GM18909 (cell line): ENCODE results near the gene PRDM16.
"Not testable (repeated sequence)": the region's sequence is repeated elsewhere in the genome, so short reads cannot be mapped to it uniquely, and the experiment has no call there.

Source experiments
- ATAC-seq: cut with Tn5 transposase; IDR thresholded peaks from one replicate; pipeline ENCODE4 v1.9.1; 2021; ENCODE audit warnings: mild to moderate bottlenecking; ENCODE audit not compliant: unreplicated experiment, poor library complexity

PRDM16 gene

GRCh38 chr1:3078430-3078861 is 9.4 kb downstream of the PRDM16 start:
- ATAC-seq = no peak

- ATAC-seq = no peak
Observed at GRCh38 chr1:3078871-3079270, 9.9 kb downstream of the PRDM16 start.

GRCh38 chr1:3079381-3080052 is 10.5 kb downstream of the PRDM16 start:
- ATAC-seq = no peak

- ATAC-seq = no peak
Observed at GRCh38 chr1:3080053-3080955, 11.3 kb downstream of the PRDM16 start.

- no peak for ATAC-seq
Observed at GRCh38 chr1:3081171-3081683, 12.2 kb downstream of the PRDM16 start.

- no peak for ATAC-seq
Observed at GRCh38 chr1:3082051-3082450, 13.0 kb downstream of the PRDM16 start.

- ATAC-seq = no peak
Observed at GRCh38 chr1:3082571-3083516, 13.8 kb downstream of the PRDM16 start.

GRCh38 chr1:3084154-3084553 is 15.2 kb downstream of the PRDM16 start:
- no peak for ATAC-seq

GRCh38 chr1:3084726-3085125 is 15.7 kb downstream of the PRDM16 start:
- ATAC-seq = no peak

- no peak for ATAC-seq
Observed at GRCh38 chr1:3085721-3086120, 16.7 kb downstream of the PRDM16 start.

GRCh38 chr1:3086272-3086974 is 17.4 kb downstream of the PRDM16 start:
- no peak for ATAC-seq

- no peak for ATAC-seq
Observed at GRCh38 chr1:3087049-3087448, 18.0 kb downstream of the PRDM16 start.

- not testable (repeated sequence) for ATAC-seq
Observed at GRCh38 chr1:3087946-3088668, 19.1 kb downstream of the PRDM16 start.

- no peak for ATAC-seq
Observed at GRCh38 chr1:3089490-3089889, 20.5 kb downstream of the PRDM16 start.

GRCh38 chr1:3091334-3091733 is 22.3 kb downstream of the PRDM16 start:
- ATAC-seq = no peak

- ATAC-seq = no peak
Observed at GRCh38 chr1:3092530-3092929, 23.5 kb downstream of the PRDM16 start.

GRCh38 chr1:3093898-3094626 is 25.1 kb downstream of the PRDM16 start:
- ATAC-seq = no peak
